Thyroid gland (tissue), 4 donors: Measurements from ENCODE around the gene GBP3.

Experiments used
- CTCF ChIP-seq, 6 experiments: fragments of 200-600 bp in 3 of 6; fragments of 450-650 bp in 3 of 6; sonication (generic) in 3 of 6; IDR thresholded peaks; one replicate each; pipeline ENCODE4 v1.5.1; 2016 to 2019; ENCODE audit warnings: antibody characterized with exemption in 6 of 6, mild to moderate bottlenecking in 2 of 6, inconsistent platforms in 1 of 6, moderate library complexity in 1 of 6
- POLR2A ChIP-seq, 2 donors: fragments of 450-650 bp; IDR thresholded peaks; one replicate each; pipeline ENCODE4 v1.6.1; 2017; ENCODE audit warnings: antibody characterized with exemption in 2 of 2, mild to moderate bottlenecking in 2 of 2, moderate library complexity in 1 of 2

DNA sequence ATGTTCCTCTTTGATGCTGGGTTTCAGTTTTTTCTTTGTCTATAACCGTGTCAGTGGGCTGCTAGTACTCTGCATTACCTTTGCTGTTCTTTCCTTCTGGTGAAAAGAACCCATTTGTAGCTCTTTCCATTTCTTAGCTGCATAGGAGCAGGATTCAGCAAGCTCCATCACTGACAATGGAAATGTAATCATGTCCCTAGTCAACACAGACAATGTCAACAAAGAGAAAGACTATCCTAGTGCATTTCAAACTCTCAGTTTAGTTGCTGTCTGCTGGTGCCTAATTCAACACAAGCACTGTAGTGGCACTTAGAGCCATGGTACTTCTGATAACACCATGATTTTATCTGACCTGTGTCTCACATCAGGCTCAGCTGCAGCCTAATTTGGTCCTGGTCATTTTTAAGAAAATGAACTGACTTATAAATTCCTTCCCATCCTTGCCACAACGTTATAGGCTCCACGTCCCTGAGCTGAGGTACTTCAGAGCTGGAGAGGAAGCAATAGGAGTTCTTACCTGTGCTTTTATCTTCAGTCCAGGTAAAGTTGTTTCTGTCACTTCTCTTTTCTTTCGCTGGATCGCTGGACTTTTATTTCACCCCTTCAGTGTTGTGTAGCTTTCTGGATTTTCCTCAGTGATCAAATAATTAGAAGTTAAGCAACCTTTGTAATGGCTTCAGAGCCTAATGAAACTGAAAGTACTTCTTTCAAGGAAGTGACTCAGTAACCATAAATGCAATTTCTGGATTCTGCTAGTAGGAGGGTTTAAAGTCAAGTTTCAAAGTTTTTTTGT is at the start of gene GBP3:
- no peak for TF ChIP-seq CTCF (IDR thresholded peaks at IDR 0.05)
- peak in 1 of 2 donors; percentile 19 for TF ChIP-seq POLR2A (IDR thresholded peaks at IDR 0.05)
